Natural killer cell (primary cell): ENCODE measurements around the gene HOXC6. TPM values are rescaled to one million over a fixed set of nuclear protein-coding genes. Genes with fewer than 3 reads are reported as not detected.

Experiments
- ATAC-seq, 3 donors: fragments of 150-1000 bp in 2 of 3; fragments of 200-7000 bp in 1 of 3; cut with Tn5 transposase; 1 replicate in 1 of 3; 2 replicates in 2 of 3; pipeline ENCODE4 v1.10.0; 2021; ENCODE audit warnings: mild to moderate bottlenecking in 2 of 3, moderate library complexity in 2 of 3
- DNase-seq, 2 donors: peaks; one replicate each; pipeline versions ENCODE4 v3.0.0 to v3.0.0-alpha.2; 2013 to 2021; ENCODE audit warnings: mixed read lengths in 1 of 2
- H3K27ac ChIP-seq: one replicate; pipeline ENCODE4 v1.5.1; 2013; ENCODE audit warnings: mild to moderate bottlenecking, low read length
- H3K27me3 ChIP-seq: one replicate; pipeline ENCODE4 v1.6.1; 2013; ENCODE audit warnings: low read length; ENCODE audit not compliant: control insufficient read depth, insufficient read depth
- H3K36me3 ChIP-seq: one replicate; pipeline ENCODE4 v1.6.1; 2013; ENCODE audit warnings: low read length; ENCODE audit not compliant: control insufficient read depth, insufficient read depth
- H3K4me1 ChIP-seq: one replicate; pipeline ENCODE4 v1.6.1; 2013; ENCODE audit warnings: low read length; ENCODE audit not compliant: control insufficient read depth, insufficient read depth
- H3K4me3 ChIP-seq: one replicate; pipeline ENCODE4 v1.5.1; 2013; ENCODE audit warnings: low read length
- H3K9me3 ChIP-seq: one replicate; pipeline ENCODE4 v1.6.1; 2013; ENCODE audit warnings: low read length; ENCODE audit not compliant: control insufficient read depth, insufficient read depth
- H3K27ac Mint-ChIP-seq, 2 donors: one replicate each; pipeline ENCODE4 v1.8.0; 2022; ENCODE audit warnings: mild to moderate bottlenecking in 2 of 2, mixed read lengths in 2 of 2, moderate library complexity in 1 of 2
- H3K27me3 Mint-ChIP-seq, 2 donors: one replicate each; pipeline ENCODE4 v1.8.0; 2022; ENCODE audit warnings: low read depth in 2 of 2, mixed read lengths in 2 of 2
- H3K36me3 Mint-ChIP-seq: one replicate; pipeline ENCODE4 v1.8.0; 2022; ENCODE audit warnings: mixed read lengths
- H3K4me1 Mint-ChIP-seq, 2 donors: one replicate each; pipeline ENCODE4 v1.8.0; 2022; ENCODE audit warnings: mixed read lengths in 2 of 2
- H3K4me3 Mint-ChIP-seq: one replicate; pipeline ENCODE4 v1.8.0; 2022; ENCODE audit warnings: mild to moderate bottlenecking, moderate library complexity, mixed read lengths
- H3K9me3 Mint-ChIP-seq, 2 donors: one replicate each; pipeline ENCODE4 v1.8.0; 2022; ENCODE audit warnings: mixed read lengths in 2 of 2
- CTCF ChIP-seq: fragments of 200-600 bp; IDR thresholded peaks from one replicate; pipeline ENCODE4 v1.8.0; 2022; ENCODE audit warnings: antibody characterized with exemption
- WGBS: methylation state at CpG from one replicate; pipeline ENCODE4 v1.1.7; 2013; ENCODE audit warnings: missing lambda C conversion rate; ENCODE audit not compliant: insufficient coverage; 5-methylcytosine and 5-hydroxymethylcytosine counted together
- intact Hi-C: fragments of 100-400 bp; cut with micrococcal nuclease; formaldehyde crosslinking; loops from one replicate; pipeline ENCODE4 v1.14.2; 2022
- total RNA-seq, 4 donors: library from RNA; stranded (reverse); fragments of 120-200 nt in 1 of 4; gene quantifications; one replicate each; pipeline versions ENCODE4 v1.2.3 to v1.2.4, GENCODE V29; 2013 to 2022

Gene HOXC6
- total RNA-seq, 3 donors from 2014 or later (not counting 1 experiment from before 2014, with no cell fraction given): not detected

GRCh38 chr12:54032086-54032619 is 3.9 kb downstream of the HOXC6 start:
- Mint-ChIP-seq H3K9me3 (peaks cover 0 to 2% of the 10 kb centered on the region in 2 donors), H3K27ac (no peak overlapping the region), H3K27me3 (peaks cover 76 to 91% of the 10 kb centered on the region in 2 donors), H3K4me1 (peaks cover 23 to 28% of the 10 kb centered on the region in 2 donors), H3K36me3 (no peaks in the 10 kb centered on the region), H3K4me3 (peak overlapping the region; percentile 88)
- intact Hi-C loops: loop anchor here (1.0 to 10.0 kb wide), 4 partner anchors 15 to 159 kb away; no protein-coding TSS in a partner anchor
- Histone ChIP-seq H3K4me3 (no peak overlapping the region), H3K27me3 (peaks cover 91% of the 10 kb centered on the region), H3K36me3 (no peaks in the 10 kb centered on the region), H3K9me3 (peaks cover 9% of the 10 kb centered on the region), H3K4me1 (peaks cover 26% of the 10 kb centered on the region), H3K27ac (no peak overlapping the region)
- WGBS: 41% methylated on average over 6 of the region's 6 CpGs
- DNase-seq: no peak
- TF ChIP-seq CTCF: no peak
- ATAC-seq: no peak

DNA sequence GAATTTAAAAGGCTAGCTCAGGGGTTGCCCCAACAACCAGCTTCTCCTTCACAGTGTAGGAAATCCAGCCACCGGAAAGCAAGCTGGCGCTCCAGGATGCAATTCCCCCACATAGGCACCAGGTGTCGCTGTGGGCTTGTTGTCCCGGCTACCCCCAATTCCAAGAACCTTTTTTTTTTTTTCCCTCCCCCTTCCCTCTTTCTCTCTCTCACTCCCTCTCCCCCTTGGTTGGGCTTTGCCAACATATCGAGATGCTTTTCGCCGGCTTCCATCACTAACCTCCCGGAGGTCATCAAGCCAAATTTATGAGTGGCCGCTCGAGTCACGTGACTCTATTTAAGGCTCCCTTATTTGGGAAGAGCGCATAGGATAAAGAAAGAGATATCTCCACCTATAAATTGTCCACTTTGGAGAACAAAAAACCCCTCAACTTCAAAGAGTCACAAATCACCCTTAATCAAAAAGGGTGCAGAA is 4.4 kb downstream of the HOXC6 start, which contains the start of gene HOXC5:
Gene HOXC5 (plus strand): TSS at position 424 of the 474 bp plus-strand sequence. CDS start 73 bp downstream, outside the sequence.
- Histone ChIP-seq H3K9me3 (peaks cover 9% of the 10 kb centered on the region), H3K4me1 (peaks cover 26% of the 10 kb centered on the region), H3K27ac (no peak within 1 kb of the TSS), H3K36me3 (no peaks in the 10 kb centered on the region), H3K27me3 (peaks cover 88% of the 10 kb centered on the region), H3K4me3 (peak within 1 kb of the TSS; percentile 4)
- Mint-ChIP-seq H3K9me3 (peaks cover 0 to 2% of the 10 kb centered on the region in 2 donors), H3K4me3 (peak within 1 kb of the TSS; percentile 88), H3K27ac (peak within 1 kb of the TSS; percentile 45 to 75), H3K36me3 (no peaks in the 10 kb centered on the region), H3K4me1 (peaks cover 23 to 27% of the 10 kb centered on the region in 2 donors), H3K27me3 (peaks cover 76 to 91% of the 10 kb centered on the region in 2 donors)
- DNase-seq: peak; percentile 60 to 84
- intact Hi-C loops: loop anchor here (1.0 to 10.0 kb wide), 4 partner anchors 16 to 159 kb away; no protein-coding TSS in a partner anchor
- WGBS: 3% methylated on average over 12 of the region's 12 CpGs
- peak; percentile 53 to 69 (median 65) for ATAC-seq
- peak; percentile 95 for TF ChIP-seq CTCF

GRCh38 chr12:54033106-54033979 is 5.1 kb downstream of the HOXC6 start:
- H3K4me1 Mint-ChIP-seq: peaks cover 23 to 27% of the 10 kb centered on the region in 2 donors
- peak overlapping the region; percentile 88 for H3K4me3 Mint-ChIP-seq
- intact Hi-C loops: loop anchor here (2.0 to 10.0 kb wide), 3 partner anchors 17 to 51 kb away; no protein-coding TSS in a partner anchor
- whole genome bisulfite sequencing: 4% methylated on average over 61 of the region's 61 CpGs
- H3K27me3 ChIP-seq: peaks cover 87% of the 10 kb centered on the region
- TF ChIP-seq CTCF: no peak
- H3K36me3 Mint-ChIP-seq: no peaks in the 10 kb centered on the region
- peaks cover 26% of the 10 kb centered on the region for H3K4me1 ChIP-seq
- H3K27ac Mint-ChIP-seq: peak overlapping the region; percentile 45 to 75
- peaks cover 9% of the 10 kb centered on the region for H3K9me3 ChIP-seq
- DNase-seq (peak in 1 of 2 donors; percentile 34), ATAC-seq (peak in 2 of 3 donors; percentile 26 to 40)
- H3K36me3 ChIP-seq: no peaks in the 10 kb centered on the region
- H3K9me3 Mint-ChIP-seq: peaks cover 0 to 2% of the 10 kb centered on the region in 2 donors
- peaks cover 79 to 92% of the 10 kb centered on the region in 2 donors for H3K27me3 Mint-ChIP-seq
- H3K27ac ChIP-seq: no peak overlapping the region
- H3K4me3 ChIP-seq: peak overlapping the region; percentile 4
